ENCODE results near the gene EPHA3.

The EPHA3 gene
- total RNA-seq = 0 to 1.3 reads per million in 2 donors

DNA sequence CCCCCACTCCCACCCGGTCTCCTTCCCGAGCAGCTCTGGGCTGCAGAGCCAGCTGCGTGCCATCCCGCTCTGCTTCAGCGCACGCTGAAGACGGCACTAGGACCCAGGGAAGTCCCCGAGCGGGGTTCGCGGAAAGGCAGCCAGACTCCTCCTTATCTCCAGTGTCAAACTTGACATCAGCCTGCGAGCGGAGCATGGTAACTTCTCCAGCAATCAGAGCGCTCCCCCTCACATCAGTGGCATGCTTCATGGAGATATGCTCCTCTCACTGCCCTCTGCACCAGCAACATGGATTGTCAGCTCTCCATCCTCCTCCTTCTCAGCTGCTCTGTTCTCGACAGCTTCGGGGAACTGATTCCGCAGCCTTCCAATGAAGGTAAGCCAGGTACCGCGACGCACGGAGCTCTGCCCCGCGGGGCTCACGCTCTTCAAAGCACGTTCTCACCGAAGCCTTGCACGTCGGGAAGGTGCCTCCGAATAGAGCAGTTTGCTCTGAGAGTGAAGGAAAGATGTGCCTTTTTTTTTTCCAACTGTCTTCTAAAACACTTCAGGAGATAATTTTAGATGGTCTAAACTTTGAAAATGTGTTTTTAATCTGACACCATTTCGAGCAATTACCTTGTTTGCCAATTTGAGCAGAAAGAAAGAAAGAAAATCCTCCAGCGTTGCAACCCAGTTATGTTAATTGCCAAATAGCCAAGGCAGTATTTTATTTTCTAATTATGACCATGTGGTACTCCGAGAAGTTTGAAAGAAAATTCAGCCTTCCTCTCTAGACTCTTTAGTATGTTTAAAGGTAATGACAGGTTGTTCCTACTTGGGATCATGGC is at the start of gene EPHA3:
Gene EPHA3, plus strand, starts transcription at position 161 of the 830 bp plus-strand sequence. Its CDS starts 128 bp downstream, at position 289.
- peak; percentile 4 to 67 (median 13) for DNase-seq

DNA sequence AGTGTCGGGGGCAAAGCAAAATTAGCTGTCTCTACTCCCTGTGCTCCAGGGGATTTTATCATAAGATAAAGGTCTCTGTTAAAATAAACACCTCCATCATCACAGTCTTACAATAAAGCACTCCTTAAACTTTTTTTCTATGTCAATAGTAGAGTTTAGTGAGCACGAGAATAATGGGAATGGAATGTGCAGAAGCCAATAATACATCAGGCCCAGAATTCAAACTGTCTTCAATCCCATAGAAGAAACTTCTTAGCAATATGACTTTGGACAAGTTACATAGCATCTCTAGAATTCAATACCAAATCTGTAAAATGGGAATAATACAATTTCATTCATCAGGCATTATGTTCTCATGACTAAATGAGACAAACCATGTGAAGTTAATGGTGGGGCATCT is 49.0 kb upstream of the EPHA3 start:
- no peak for DNase-seq

DNA sequence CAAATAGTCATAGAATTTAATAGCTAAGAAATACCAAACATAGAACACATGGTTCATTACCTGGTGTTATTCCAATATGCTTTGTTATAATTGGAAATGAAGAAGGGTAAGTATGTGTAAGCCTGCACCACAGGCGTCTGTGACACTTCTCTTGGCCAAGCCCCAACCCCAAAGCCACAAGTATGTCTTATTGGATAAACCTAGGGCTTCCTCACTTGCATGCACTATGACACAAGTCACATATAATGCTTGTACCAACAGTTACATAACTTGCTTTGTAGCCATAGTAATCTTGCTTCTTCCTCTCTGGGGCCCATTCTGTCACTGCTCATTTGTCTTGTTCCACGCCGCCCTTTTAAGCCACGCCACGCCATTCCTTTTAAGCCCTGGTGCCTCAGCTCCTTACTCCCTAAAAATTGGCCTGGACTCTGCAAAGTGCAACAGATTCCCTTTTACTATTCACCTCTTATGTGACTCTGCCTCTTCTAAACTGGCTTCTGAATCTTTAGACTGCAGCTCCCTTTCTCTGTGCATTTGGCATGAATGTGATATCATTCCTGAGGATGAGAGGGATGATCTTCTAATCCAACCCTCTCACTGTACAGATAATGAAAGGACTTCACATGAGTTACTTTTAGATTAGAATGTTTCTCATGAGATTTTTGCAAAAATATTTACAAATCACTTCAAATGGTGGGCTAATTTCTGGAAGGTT is 48.1 kb upstream of the EPHA3 start:
- DNase-seq = no peak

DNA sequence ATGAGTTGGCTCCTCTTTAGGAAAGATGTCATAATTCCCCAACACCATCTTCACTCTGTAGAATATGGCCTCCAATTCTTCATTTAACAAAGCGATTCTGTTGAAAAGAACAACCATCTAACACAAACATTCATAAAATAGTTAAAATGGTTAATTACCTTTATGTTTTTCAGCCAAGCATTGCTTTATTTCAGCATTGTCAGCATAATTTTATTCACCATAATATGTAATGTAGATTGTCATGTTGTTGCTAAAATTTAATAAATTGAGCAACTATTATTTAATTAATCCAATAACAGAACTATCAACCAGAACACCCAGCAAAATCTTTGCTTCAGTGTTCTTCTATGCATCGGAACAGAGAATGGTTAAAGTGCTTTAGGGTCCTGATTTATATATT is 46.2 kb upstream of the EPHA3 start:
- DNase-seq = no peak

DNA sequence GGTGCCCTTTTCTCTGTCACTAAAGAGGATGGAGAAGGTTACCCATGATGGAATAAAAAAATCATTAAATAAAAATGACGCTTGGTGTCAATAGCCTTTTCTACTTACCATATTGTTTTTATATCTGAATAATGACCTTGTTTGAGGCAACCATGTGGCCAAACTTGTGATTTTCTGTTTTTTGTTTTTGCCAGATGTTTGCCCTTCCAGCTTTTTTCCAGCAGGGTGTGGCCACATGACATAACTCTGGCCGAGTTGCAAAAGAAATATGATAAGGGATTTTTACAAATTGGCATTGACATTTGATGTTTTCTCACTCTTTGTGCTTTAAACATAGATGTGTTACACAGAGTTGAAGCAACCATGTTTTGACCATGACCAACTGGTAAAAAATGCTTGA is 39.7 kb upstream of the EPHA3 start:
- DNase-seq = no peak

DNA sequence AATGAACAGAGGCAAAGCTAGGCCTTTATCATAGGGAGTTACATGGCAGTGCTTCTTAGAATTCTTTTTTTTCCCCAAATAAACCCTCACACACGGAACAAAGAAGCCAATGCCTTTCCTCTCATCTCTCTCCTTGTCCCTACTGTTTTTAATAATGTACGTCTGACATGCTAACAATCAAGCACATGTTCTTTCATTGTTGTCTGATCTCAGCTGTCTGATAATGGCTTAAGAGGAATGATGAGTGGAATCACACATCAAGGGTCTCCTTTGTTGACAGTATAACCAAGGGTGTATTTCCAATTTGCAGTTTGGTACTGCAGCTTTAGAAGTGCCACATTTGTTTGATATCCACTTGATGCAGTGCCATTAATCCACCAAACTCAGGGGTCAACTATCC is 34.8 kb upstream of the EPHA3 start:
- DNase-seq = no peak

DNA sequence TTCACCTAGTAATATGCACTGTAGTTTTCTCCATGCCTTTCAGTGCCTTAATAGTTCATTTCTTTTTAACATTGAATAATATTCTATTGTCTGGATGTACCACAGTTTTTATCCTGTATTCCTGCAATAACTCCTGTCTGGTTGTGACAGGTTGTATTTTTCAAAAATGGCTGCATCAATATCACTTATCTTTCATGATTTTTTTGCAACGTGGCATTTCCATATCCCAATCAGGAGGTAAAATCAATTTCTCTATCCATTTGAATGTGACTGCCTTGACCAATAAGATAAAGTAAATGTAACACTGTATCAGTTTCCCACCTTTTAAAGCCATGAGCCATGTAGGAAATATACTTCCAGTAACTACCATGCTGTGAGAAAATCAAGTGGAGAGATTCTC is 27.5 kb upstream of the EPHA3 start:
- DNase-seq = no peak

DNA sequence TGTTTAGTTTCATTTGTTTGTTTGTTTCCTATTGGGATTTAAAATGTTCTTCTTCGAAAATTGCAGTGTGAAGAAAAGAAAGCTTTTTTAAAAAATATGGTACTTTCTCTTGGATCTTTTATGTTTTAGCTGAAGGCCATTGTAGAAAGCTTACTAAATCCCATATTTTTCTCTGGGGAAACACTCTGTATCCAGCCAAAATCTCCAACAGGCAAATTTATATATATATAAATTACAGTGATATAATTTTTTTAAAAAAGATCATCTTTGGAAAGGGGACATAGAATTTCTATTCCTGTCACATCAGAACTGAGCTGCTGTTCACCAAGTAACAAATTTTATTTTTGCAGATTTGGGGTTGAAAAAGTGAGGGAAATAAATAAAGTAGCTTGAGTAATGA is 19.6 kb upstream of the EPHA3 start:
- DNase-seq = no peak

DNA sequence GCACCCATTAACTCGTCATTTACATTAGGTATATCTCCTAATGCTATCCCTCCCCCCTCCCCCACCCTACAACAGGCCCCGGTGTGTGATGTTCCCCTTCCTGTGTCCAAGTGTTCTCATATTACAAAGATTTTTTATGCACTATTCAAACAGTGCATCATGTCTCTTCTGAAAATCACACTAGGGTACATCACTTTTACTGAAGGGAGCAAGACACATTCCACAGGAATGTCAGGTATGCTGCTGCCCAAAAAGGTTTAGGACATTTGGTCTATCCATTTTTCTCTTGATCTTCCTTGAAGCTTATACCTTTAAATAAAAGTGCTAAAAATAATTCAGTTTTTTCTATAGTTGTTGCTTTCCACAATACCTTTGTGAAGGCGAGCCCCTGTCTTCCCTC is 9.2 kb upstream of the EPHA3 start:
- no peak for DNase-seq

DNA sequence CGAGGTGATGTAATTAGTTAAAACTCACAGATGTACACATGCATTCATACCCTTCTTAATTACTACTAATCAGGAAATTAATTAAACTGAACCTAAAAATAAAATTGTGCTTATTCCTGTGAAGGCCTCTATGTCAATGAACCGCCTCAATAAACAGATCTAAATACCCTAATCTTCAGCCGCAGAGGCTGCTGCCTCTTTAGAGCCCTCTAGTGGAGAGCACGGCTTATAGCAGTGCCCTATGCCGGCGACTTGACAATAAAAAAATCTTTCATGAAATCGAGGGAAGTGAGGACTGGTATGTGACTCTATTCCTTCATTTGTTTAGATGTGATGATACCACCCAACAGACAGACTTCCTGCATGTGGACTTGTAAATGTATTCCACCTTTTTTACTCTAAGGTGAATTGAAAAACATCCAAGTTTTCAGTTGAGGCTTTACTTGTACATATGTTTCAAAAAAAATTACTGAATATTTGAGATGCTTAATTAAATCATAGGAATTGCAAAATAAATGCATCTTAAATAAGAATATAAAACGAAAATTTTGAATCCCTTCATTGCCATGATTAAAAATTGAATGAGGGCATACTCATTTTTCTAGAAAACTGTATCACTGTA is 8.3 kb upstream of the EPHA3 start:
- peak in 2 of 5 experiments; percentile 4 to 50 for DNase-seq

DNA sequence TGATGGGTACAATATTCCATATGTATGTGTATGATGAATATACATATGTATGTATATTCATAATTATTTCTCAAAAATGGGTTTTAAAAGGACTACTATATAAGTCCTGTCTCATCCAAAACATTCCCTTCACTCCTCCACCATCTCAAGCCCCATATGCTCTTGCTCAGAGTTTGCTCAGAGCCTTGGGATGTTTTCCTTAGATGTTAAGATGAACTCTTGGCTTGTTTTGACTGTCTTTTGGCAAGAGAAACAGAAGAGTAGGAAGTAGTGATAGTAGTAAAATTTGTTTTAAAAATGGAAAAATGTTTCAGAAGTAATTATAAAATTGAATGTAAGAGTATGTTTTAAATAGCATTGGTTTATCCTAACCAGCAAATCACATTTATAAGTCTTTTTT is 6.2 kb upstream of the EPHA3 start:
- no peak for DNase-seq

DNA sequence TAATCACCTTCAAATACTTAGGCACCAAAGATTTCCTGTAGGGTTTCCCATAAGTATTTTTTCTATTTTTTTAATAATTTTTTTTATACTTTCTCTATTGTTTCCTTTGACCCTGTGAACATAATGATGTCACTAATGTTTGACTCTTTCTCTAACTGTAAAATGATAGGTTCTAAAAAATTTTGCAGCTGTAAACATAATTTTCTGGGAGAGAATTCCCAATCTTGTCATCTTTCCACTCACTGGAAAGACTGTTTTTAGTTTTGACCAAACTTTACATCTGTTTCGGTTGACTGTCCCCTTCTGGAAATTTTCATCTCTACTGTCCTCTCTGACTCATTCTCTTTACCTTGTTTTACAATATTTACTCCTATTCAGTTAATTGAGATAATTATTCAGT is 5.5 kb upstream of the EPHA3 start:
- DNase-seq = no peak

DNA sequence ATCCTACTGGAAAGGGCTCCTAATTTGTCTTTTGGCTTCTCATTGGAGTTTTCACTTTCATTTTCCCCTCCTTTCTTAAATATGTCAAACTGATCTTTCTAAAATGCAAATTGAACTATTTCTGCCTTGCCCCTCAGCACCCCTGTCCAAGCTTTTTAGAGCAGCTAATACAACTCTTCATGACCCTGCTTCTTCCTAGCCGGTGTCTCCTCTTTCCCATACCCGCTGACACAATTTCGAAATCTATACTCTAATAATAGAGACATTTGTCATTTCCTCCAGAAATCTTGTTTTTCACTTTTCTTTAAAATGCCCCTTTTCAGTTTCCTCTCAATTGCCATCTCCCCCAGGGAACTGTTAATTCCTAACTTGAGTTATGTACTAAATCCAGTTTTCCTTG is 2.9 kb upstream of the EPHA3 start:
- DNase-seq = no peak

DNA sequence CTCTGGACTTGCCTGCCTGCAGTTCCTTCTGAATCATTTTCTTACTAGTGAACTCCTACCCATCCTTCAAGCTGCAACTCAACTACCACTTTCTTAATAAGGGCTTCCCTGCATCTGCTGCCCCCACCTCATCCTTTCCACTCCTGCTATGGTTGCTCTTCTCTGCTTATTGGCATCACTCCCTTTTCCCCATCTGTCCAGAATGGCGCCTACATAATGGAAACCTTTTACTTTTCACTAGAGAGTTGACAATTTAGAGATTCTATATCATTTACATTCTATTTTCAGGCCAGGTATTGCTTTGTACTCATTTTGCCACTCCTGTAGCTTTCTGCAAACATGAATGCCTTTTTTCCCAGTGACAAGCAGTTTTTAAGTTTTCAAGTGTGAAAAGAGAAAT is 1.9 kb upstream of the EPHA3 start:
- no peak for DNase-seq

DNA sequence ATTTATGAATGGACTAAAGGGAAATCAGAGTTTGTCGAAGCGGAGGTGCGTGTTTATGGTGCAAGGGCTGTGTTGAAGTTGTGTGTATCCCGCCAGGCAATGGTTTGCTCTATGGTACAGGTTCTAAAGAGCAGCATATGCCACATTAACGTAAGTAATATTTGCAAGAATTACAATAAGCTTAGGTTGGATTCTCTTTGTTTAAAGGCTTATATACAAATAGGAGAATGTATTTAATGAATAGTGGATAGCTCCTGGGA is 800 bp downstream of the EPHA3 start:
- no peak for DNase-seq

DNA sequence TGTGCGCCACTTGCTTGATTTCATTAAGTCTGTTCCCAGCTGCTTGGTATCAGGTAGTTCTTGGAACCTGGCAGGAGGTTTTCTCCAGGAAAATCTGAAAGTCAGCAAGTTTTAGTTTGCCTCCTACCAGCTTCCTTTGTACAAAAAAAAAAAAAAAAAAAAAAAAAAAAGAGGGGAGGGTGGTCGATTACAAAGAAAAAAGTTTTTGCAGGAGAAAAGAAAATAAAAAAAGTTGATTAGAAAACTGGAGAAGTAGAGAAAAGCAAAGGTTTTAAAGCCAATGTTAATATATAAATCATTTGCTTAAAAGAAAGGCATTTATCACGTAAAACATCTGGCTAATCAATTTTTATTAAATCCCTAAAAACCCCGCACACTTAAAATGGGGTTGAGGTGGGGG is 5.9 kb downstream of the EPHA3 start:
- no peak for DNase-seq

DNA sequence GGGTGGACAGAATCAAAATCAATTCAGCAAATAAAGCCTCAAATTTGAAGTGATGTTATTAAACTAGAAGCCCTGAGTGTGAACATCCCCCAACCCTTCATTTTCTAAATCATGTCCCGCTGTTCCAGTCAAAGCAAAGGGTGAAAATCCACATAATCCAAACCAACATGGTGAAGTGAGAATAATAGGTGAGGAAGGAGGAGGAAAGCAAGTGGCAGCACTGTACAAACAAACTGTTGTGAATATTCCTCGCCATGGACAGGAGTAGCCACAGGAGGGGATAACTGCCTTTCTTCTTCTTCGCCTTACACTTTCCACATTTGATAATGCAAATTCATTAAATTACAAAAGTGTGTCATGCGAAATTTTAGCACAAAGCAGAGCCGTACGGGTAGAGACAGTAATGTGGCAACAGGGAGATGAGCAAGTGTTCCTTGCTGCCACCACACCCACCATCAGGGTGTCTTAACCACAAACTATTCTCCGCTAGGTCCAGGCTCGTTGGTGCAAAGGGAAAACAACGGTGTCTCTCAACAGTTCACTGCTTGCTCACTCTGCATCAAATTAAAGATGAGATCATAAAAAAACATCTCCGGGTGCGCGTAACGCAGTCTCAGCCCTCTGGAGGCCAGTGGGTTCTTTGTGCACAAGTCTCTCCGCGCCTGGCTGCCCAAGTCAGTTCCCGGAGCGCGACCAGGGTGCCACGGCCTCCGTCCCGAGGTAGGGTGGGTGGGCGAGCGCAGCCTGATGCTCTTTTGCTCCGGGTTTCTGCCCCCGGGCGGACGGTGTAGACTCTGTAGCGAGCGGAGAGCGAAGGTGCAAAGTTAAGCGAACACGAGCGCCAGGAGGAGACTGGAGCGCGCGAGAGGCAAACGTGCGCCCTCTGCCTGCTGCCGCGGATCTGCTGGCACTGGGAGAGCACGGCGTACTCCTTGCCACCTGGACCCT is 6.7 kb downstream of the EPHA3 start:
- peak in 2 of 5 experiments; percentile 6 to 52 for DNase-seq

DNA sequence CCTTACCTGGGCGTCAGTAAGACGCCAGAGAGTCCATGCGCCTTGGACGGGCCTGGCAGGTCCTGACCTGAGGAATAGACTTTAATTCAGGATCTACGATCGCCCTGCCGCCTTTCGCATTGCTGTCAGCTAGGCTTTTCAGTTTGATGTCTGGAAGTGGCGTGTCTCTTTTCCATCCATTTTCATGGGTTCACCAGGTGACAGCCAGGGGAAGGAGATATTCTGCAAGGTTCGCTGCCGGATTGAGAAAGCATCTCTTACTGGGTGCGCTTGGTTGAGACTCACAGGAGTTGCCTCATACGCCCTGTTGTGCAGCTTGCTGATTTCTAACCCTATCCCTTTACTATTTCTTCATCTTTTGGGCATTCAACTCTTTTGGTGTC is 7.4 kb downstream of the EPHA3 start:
- no peak for DNase-seq

DNA sequence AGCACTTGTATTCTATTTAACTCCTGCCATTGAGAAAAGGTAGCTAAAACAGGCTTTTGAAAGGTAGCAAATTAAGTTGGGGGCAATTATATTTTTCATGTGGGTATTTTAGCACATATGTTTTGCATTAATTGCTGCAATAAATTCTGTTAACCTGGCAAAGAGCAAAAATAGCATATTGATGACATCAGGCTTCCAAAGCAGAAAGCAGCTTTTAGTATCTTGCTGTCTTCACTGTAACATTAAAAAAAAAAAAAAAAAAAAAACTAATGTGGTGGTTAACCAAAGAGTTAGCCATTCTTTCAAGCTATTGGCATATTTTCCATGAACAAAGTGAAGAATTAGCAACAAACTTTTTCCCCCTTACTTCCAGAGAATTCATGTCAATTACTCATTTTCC is 9.1 kb downstream of the EPHA3 start:
- no peak for DNase-seq

DNA sequence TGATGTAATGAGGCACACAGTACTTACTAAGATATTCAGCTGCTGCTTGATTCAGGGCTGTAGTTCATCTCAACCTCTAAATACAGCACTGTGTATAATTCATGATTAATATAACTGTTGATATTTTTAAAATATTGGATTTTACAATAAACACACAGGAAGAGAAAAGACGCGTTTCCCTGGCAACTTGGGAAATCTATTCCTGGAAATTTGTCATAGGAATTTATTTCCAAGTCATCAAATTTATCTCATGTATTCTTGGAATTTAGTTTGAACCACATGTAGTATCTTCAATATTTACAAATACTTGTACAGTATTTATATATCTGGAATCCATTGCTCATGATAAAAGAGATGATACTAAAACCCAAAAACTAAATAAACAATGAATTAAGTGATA is 30.6 kb downstream of the EPHA3 start:
- no peak for DNase-seq

DNA sequence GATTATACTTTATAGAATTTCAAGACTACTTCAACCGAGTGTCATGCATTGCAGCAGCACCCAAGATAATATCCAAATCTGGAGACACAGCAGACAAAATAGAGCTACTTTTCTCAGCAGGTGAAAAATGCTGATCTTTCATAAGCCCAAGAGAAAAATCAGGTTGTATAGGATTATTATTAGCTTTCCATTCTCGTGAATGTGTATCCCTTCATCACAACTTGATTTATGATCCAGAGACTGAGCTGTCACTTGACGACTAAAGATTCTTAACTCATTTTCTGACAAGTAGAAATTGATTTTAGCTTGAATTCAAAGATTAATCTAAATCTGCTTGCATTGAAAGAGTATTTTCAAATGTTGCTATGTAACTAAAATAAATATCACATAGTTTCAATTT is 32.4 kb downstream of the EPHA3 start:
- DNase-seq = no peak

DNA sequence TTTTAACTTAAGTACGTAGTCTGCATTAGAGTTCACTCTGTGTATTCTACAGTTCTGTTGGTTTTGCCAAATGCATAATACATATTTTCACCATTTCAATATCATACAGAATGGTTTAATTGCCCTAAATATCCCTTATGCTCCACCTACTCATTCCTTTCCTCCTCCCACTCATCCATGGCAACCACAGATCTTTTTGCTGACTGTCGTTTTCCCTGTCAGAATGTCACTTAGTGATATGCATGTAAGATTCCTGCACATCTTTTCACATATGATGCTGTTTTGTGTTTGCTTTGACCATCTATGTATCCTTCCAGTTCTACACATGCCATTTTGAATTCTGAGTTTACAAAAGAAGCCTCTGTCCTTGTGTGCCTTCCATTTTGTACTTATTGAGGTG is 36.7 kb downstream of the EPHA3 start:
- no peak for DNase-seq

DNA sequence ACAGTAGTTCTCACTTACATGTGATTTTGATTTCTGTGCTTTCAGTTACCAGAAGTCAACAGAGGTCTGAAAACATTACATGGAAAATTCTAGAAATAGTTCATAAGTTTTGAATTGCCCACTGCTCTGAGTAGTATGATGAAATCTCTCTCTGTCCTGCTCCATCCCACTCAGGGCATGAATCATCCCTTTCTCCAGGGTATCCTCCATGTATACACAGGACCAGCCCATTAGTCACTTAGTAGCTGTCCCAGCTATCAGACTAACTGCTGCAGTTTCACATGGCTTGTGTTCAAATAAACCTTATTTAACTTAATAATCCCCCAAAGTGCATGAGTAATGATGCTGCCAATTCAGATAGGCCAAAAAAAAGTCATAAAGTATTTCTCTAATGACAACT is 38.6 kb downstream of the EPHA3 start:
- DNase-seq = no peak

Measured in T-helper 2 cell (primary cell).